ENCODE results near the gene SLC25A23.

Gene SLC25A23

DNA sequence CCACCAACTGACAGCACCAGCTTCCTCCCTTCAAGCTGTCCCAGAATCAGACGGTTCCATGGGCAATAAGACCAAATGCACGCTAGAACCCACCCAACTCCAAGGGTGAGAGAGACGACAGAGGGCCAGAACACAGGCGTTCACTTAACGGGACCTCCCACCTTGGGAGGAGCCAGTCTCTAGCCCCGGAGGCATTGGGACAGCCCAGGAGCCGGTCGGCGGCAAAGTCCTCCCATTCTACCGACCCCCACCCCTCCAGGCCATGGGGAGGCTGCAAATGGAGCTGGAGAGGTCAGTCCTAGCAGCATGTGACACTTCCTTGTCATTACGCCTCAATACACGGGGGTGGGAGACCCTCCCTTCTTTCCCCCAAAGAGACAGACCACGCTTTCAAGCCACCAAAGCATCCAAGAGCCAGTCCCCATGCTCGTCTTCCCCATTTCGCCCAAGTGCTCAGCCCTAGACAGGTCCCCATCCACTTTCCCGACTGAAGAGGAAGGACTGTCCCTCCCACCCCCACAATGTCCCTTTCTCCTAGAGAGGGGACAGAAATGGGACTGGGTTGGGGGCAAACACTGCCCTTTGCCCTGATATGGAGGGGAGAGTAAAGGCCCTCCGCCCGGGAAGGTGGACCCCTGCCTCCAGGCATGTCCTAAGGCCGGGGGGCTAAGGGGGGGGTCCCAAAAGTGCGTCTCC, 35.9 kb downstream of the SLC25A23 start:
- Histone ChIP-seq H3K36me3 (ENCODE audit: insufficient read depth) (peaks cover 10% of the 10 kb centered on the region; the same call in 1 of the 2 replicates), H4K20me1 (ENCODE audit: insufficient read depth) (peaks cover 22% of the 10 kb centered on the region), H3K79me2 (ENCODE audit: insufficient read depth, low read depth) (peaks cover 53% of the 10 kb centered on the region)

DNA sequence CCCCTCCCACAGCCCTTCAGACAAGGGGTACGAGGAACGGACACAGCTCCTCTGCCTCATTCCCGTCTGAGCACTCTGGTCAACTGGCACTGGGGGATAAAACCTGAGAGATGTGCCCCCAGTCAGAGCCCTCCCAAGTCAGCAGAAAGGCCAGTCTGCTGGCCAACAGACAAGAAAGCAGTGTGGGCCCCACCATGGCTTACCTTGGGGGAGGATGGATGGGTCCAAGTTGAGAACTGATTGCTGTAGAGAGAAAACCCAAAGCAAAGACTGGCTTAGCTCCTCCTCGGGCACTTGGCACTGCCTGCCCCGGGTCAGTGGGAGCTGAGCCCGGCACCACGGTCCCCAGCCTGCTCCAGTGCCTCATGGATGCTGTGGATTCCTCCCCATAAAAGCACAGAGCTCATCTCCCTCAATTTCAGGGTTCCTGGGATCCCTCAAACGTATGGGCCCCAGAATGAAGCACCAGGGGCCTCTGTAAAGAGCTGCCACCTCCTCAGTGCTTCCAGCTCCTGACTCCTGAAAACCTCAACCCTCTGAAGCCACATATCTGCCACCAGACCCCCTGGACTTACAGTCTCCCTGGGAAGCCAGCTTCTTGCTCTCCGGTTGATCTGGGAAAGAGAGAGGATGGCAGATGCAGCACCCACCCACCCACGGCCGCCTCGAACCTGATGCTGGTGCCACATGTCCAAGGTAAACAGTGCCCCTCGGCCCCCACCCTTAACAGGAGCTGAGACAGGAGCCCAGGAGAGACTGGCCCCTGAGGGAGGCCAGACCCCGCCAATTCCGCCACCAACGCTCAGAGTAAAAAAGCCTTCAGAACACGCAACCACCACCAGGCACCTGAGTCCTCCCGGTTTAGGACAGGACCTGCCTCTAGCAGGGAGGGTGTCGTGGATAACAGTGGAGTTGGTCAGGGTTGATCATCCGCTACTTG, 38.2 kb downstream of the SLC25A23 start:
- peaks cover 53% of the 10 kb centered on the region for H3K79me2 ChIP-seq (ENCODE audit: insufficient read depth, low read depth)

More for the DNA sequence above, 35.9 kb downstream of the SLC25A23 start:
- TF ChIP-seq, protein P1, sequence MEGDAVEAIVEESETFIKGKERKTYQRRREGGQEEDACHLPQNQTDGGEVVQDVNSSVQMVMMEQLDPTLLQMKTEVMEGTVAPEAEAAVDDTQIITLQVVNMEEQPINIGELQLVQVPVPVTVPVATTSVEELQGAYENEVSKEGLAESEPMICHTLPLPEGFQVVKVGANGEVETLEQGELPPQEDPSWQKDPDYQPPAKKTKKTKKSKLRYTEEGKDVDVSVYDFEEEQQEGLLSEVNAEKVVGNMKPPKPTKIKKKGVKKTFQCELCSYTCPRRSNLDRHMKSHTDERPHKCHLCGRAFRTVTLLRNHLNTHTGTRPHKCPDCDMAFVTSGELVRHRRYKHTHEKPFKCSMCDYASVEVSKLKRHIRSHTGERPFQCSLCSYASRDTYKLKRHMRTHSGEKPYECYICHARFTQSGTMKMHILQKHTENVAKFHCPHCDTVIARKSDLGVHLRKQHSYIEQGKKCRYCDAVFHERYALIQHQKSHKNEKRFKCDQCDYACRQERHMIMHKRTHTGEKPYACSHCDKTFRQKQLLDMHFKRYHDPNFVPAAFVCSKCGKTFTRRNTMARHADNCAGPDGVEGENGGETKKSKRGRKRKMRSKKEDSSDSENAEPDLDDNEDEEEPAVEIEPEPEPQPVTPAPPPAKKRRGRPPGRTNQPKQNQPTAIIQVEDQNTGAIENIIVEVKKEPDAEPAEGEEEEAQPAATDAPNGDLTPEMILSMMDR (conservative IDR thresholded peaks at IDR 0.05; ENCODE audit: low read depth, low read length): no peak
- Histone ChIP-seq H3K4me1 (ENCODE audit: low read depth, poor library complexity, severe bottlenecking) (peaks cover 20% of the 10 kb centered on the region), H3K9ac (peak overlapping the region; percentile 61; the same call in 1 of the 2 replicates), H3K4me3 (IDR thresholded peaks at IDR 0.05; ENCODE audit: insufficient read depth, low read depth, low read length) (no peak overlapping the region), H3K27me3 (ENCODE audit: insufficient read depth, low read depth) (no peaks in the 10 kb centered on the region), H2AFZ (ENCODE audit: low read depth) (no peak overlapping the region), H3K4me2 (peak overlapping the region; percentile 73), H3K27ac (no peak overlapping the region)

DNA sequence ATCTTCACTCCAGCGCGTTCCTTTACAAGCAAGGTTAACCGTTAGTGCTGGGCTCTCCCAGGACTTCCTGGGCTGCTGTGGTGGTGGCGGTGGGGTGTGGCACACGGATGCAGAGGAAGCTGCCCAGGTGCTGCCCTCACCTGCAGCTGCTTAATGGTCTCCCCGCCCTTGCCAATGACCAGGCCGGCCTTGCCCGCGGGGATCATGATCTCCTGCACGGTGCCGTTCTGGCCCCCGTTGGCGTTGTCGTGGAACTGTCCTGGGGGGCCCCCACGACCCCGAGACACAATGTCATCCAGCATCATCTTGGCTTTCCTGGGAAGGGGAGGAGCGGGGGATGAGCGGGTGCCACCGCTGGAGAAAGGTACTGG, 41.0 kb downstream of the SLC25A23 start:
- Histone ChIP-seq H3K4me2 (no peak overlapping the region), H3K27me3 (ENCODE audit: insufficient read depth, low read depth) (no peaks in the 10 kb centered on the region), H2AFZ (ENCODE audit: low read depth) (no peak overlapping the region), H3K27ac (no peak overlapping the region), H3K4me3 (IDR thresholded peaks at IDR 0.05; ENCODE audit: insufficient read depth, low read depth, low read length) (no peak overlapping the region), H3K4me1 (ENCODE audit: low read depth, poor library complexity, severe bottlenecking) (peaks cover 14% of the 10 kb centered on the region), H3K9ac (no peak overlapping the region), H4K20me1 (ENCODE audit: insufficient read depth) (peaks cover 22% of the 10 kb centered on the region), H3K36me3 (ENCODE audit: insufficient read depth) (peaks cover 13% of the 10 kb centered on the region; the same call in 1 of the 2 replicates), H3K79me2 (ENCODE audit: insufficient read depth, low read depth) (peaks cover 47% of the 10 kb centered on the region)
- TF ChIP-seq, protein P1 (conservative IDR thresholded peaks at IDR 0.05; ENCODE audit: low read depth, low read length): no peak

More for the DNA sequence above, 38.2 kb downstream of the SLC25A23 start:
- Histone ChIP-seq H3K36me3 (ENCODE audit: insufficient read depth) (peaks cover 13% of the 10 kb centered on the region; the same call in 1 of the 2 replicates), H3K4me2 (no peak overlapping the region), H2AFZ (ENCODE audit: low read depth) (no peak overlapping the region), H3K4me3 (IDR thresholded peaks at IDR 0.05; ENCODE audit: insufficient read depth, low read depth, low read length) (no peak overlapping the region), H3K27me3 (ENCODE audit: insufficient read depth, low read depth) (no peaks in the 10 kb centered on the region), H3K4me1 (ENCODE audit: low read depth, poor library complexity, severe bottlenecking) (peaks cover 20% of the 10 kb centered on the region), H4K20me1 (ENCODE audit: insufficient read depth) (peaks cover 22% of the 10 kb centered on the region), H3K27ac (no peak overlapping the region), H3K9ac (no peak overlapping the region)
- TF ChIP-seq, protein P1 (conservative IDR thresholded peaks at IDR 0.05; ENCODE audit: low read depth, low read length): no peak

DNA sequence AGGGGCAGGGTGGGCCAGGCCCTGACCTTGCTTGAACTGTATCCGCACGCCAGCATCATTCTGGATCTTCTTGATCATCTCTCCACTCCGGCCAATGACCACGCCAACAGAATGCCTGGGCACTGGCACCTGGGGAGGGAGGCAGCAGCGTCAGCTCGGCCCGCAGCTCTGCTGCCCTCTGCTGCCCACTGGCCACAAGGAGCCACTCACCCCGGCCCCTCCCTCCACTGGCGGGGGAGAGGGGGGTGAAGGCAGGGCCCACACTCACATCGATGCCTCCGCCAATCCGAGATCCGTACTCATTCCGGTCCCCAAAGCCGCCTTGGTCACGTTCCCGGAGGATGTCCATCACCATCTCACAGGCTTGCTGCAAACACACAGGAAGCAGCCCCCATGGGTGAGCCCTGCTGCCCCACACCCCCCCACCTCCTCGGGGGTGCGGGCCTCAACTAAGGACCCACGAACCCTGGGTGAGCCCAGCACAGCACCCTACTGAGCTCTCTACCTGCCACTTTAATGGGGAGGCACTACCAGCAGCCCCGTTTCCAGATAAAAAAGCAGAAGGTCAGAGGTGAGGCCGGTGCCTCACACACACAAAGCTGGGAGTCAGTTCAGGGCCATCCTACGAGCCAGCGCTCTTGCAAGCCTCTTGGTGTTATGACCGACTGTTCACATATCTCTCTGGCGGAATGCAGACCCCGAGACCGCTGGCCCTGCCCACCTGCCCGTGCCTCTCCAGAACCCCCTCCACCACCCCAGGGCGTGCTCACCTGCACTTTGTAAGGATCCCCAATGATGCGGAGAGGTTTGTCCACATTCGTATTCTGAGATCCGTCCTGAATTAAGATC, 41.7 kb downstream of the SLC25A23 start:
- peaks cover 16% of the 10 kb centered on the region for H4K20me1 ChIP-seq (ENCODE audit: insufficient read depth)
- H3K9ac ChIP-seq: no peak overlapping the region
- peaks cover 8% of the 10 kb centered on the region for H3K4me1 ChIP-seq (ENCODE audit: low read depth, poor library complexity, severe bottlenecking)
- H3K79me2 ChIP-seq (ENCODE audit: insufficient read depth, low read depth): peaks cover 41% of the 10 kb centered on the region
- TF ChIP-seq, protein P1 (conservative IDR thresholded peaks at IDR 0.05; ENCODE audit: low read depth, low read length): no peak
- H3K36me3 ChIP-seq (ENCODE audit: insufficient read depth): peaks cover 13% of the 10 kb centered on the region; the same call in 1 of the 2 replicates
- no peak overlapping the region for H3K4me3 ChIP-seq (IDR thresholded peaks at IDR 0.05; ENCODE audit: insufficient read depth, low read depth, low read length)
- H3K27ac ChIP-seq: no peak overlapping the region
- no peak overlapping the region for H3K4me2 ChIP-seq
- H3K27me3 ChIP-seq (ENCODE audit: insufficient read depth, low read depth): no peaks in the 10 kb centered on the region
- H2AFZ ChIP-seq (ENCODE audit: low read depth): no peak overlapping the region
